ENCODE results near the gene DNAH1. TPM values are rescaled to one million over a fixed set of nuclear protein-coding genes. Genes with fewer than 3 reads are reported as not detected.

The DNAH1 gene
- total and polyA plus RNA-seq, 2 of the 4 experiments (the other 2 are of a cell fraction) = 2.0 to 4.0 TPM

DNA sequence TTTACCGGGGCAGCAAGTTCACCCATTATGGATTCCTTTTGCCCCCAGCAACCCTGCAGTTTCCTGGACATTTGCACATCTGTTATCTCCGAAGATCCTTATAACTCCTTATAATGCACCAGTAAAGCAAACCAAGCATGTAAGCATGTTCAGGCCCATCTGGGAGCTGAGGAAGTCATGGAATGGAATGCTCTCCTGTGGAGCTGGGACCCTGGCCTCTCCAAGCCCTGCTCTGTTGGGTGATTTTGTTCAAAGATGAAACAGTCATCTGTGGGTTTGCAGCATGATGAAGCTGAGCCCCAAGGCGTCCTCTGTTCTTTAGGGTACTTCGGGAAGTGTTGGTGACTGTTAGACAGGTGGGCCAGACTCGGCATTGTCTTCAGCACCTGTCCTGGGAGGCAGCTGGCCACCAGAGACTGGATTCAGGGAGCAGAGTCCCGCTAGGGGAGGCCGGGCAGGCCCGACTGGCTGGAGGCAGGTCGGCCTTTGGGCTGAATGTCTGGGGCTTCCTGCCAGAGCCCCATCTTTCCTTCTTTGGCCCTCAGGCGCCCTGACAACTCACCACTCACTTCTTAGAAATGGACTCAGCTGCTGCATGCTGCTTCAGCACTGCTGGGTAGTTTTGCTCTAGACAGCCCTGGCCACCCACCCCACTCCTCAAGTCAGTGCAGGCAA lies 3.9 kb downstream of the DNAH1 start:
- Histone ChIP-seq H3K4me1 (ENCODE audit: control insufficient read depth, insufficient read depth, low read length) (no peaks in the 10 kb centered on the region), H3K18ac (ENCODE audit: low read depth, low read length) (no peak overlapping the region), H3K9me3 (ENCODE audit: control insufficient read depth, insufficient read depth, low read length) (no peaks in the 10 kb centered on the region), H4K91ac (ENCODE audit: insufficient read depth, low read depth, low read length) (no peak overlapping the region), H2AK5ac (ENCODE audit: low read depth, low read length) (no peak overlapping the region), H3K27ac (ENCODE audit: insufficient read depth, low read length) (no peak overlapping the region), H3K23ac (ENCODE audit: low read depth, low read length) (no peak overlapping the region), H2AK9ac (replicated peaks; ENCODE audit: low read depth, low read length, poor library complexity) (no peak overlapping the region), H2BK15ac (ENCODE audit: low read depth, low read length) (no peak overlapping the region), H4K20me1 (ENCODE audit: insufficient read depth, low read length) (no peaks in the 10 kb centered on the region), H3K27me3 (ENCODE audit: control insufficient read depth, insufficient read depth, low read length) (no peaks in the 10 kb centered on the region), H3K36me3 (ENCODE audit: control insufficient read depth, insufficient read depth, low read length) (no peaks in the 10 kb centered on the region), H2AFZ (replicated peaks; ENCODE audit: low read length, poor library complexity) (no peak overlapping the region), H4K5ac (ENCODE audit: low read depth, low read length) (no peak overlapping the region), H3K4me2 (ENCODE audit: low read depth, low read length) (no peak overlapping the region), H3K56ac (ENCODE audit: extremely low read depth, insufficient read depth, low read length) (no peak overlapping the region), H2BK20ac (ENCODE audit: low read depth, low read length) (no peak overlapping the region), H4K8ac (ENCODE audit: low read depth in 2 of 2, low read length in 2 of 2) (no peak overlapping the region), H3K4me3 (ENCODE audit: insufficient read depth, low read depth, low read length) (no peak overlapping the region), H3K9ac (ENCODE audit: low read depth, low read length) (no peak overlapping the region), H3K14ac (replicated peaks; ENCODE audit: low read depth, low read length) (no peak overlapping the region), H3K79me1 (ENCODE audit: low read depth in 1 of 2, low read length in 2 of 2) (no peaks in the 10 kb centered on the region; a peak in 1 of 4 replicates), H3K9me1 (ENCODE audit: insufficient read depth, low read length) (0 out of 2 replicates have a peak, but pooled peaks cover 5% of the 10 kb centered on the region), H2BK120ac (ENCODE audit: low read depth, low read length) (no peak overlapping the region), H2BK5ac (ENCODE audit: low read depth, low read length, poor library complexity, severe bottlenecking) (no peak overlapping the region), H3K4ac (ENCODE audit: low read depth, low read length) (no peak overlapping the region)
- ChIA-PET POLR2A (ENCODE audit: unreplicated experiment) (no interaction called here), CTCF (no interaction called here)
- in situ Hi-C loops (cut with MboI; ENCODE audit: low sequenced_read_pairs) = no loop called here
- DNase-seq = no peak
- 83% methylated on average over 1 of the region's 10 CpGs; no CpG with 5 or more reads in 1 of the 2 experiments for WGBS, 2 experiments (ENCODE audit: extremely low coverage in 2 of 2, insufficient read length in 1 of 2)
- dilution Hi-C loops (cut with HindIII; ENCODE audit: low sequenced_read_pairs, unreplicated experiment) = no loop called here
- intact Hi-C loops (cut with micrococcal nuclease) = no loop called here
- no TSS peak for BruUV-seq (replicated peaks)
- no peak for ATAC-seq (ENCODE audit: low read depth)
- TF ChIP-seq RCOR1 (IDR thresholded peaks at IDR 0.05; ENCODE audit: insufficient replicate concordance, low read length) = no peak
- TF ChIP-seq MXI1 (IDR thresholded peaks at IDR 0.05; ENCODE audit: borderline replicate concordance, low read depth, low read length) = no peak
- TF ChIP-seq MAFK (IDR thresholded peaks at IDR 0.05; ENCODE audit: low read depth, low read length) = no peak
- no peak for TF ChIP-seq NFE2L2 (IDR thresholded peaks at IDR 0.05; ENCODE audit: low read depth, low read length)
